Measurements from ENCODE around the gene CKM.

Gene CKM

DNA sequence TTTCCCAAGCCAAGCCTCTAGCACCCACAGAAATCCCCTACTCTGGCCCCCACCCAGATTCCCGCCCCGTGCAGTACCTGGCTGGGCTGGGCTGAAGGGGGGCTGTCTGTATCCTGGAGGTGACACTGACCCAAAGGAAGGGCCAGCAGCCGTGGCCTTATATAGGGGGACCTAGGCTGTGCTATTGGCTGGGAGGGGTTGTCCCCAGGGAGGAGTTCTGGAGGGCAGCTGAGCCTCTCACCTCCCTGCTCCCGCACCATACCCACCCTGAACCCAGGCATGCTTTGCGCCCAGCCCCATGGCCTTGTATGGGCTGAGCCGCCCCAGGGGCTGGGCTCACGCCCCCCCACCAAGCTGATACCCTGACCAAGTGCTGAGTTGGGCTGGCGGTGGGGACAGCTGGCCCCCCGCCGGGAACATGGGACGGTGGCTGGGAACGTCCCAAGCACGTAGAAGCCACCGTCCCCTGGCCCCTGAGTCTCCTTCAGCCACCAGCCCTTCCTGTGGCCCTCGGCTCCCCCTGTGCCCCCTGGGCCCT lies at the start of gene CKM:
Gene CKM (minus strand): TSS at position 132 of the 538 bp plus-strand sequence. CDS start 3,162 bp downstream, outside the sequence.
- DNase-seq, result no peak

DNA sequence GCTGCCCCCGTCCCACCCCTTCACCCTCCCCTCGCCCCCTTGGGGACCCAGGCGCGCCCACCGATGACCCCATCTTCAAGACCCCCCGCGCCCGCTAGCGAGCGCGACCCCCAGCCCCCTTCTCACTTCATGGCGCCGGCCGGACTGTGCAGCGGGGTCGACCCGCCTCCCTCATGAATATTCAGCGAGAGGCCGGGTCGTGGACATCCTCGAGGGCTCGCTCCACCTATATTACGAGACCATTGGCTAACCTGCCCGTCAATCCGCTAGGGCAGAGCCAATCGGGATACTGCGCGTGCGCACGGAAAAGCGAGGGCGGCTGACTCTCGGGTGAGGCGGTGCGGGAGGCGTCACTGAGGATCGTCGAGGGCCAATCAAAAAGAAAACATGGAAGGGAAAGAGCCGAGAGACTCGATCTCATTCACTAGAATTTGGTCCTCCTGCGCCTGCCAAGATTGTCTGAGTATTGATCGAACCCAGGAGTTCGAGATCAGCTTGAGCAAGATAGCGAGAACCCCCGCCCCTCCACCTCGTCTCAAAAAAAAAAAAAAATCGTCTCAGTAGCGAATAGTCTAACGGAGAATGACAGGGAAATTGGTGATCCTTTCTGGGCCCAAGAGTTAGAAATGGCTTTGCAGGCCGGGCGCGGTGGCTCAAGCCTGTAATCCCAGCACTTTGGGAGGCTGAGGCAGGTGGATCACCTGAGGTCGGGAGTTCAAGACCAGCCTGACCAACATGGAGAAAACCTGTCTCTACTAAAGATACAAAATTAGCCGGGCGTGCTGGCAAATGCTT lies 47.9 kb upstream of the CKM start, which contains the start of gene ERCC2:
Gene ERCC2 (minus strand): TSS at position 164 of the 795 bp plus-strand sequence. CDS start 33 bp downstream, at position 131.
- DNase-seq, result peak; percentile 100

GRCh38 chr19:45368737-45369340 lies 46.2 kb upstream of the CKM start:
- DNase-seq, result no peak

DNA sequence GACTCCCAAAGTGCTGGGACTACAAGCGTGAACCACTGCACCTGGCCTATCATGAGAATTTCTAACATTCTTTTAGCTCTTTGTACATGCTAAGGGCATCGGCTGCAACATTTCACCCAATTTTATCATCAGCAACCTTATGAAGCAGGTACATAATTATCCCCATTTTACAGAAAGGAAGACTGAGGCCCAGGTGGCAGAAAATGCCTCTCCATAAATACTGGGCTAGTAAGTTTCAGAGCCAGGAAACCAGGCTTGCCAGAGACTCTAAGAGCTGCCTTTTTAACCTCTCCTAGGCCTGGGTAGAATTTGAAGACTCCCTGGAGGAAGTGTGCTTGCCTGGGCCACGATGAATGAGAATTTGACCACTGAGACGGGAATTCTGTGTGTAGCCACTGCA lies 45.5 kb upstream of the CKM start:
- DNase-seq, result no peak

DNA sequence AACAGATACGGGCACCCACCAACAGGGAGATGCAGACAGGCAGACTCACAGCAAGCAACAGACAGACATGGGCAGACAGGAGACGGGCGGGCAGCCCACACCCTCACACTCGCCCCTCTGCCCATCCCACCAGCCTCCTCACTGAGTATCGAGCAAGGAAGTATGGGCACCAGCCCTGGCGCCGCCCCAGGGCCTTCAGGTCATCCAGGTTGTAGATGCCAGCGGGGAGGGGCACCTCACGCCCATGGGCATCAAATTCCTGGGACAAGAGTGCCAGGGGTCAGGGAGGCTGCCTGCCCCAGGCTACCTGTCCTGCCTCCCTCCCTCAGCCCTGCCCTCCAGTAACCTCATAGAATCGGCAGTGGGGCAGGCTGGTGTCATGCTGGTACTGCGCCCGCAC lies 42.0 kb upstream of the CKM start:
- DNase-seq, result no peak

DNA sequence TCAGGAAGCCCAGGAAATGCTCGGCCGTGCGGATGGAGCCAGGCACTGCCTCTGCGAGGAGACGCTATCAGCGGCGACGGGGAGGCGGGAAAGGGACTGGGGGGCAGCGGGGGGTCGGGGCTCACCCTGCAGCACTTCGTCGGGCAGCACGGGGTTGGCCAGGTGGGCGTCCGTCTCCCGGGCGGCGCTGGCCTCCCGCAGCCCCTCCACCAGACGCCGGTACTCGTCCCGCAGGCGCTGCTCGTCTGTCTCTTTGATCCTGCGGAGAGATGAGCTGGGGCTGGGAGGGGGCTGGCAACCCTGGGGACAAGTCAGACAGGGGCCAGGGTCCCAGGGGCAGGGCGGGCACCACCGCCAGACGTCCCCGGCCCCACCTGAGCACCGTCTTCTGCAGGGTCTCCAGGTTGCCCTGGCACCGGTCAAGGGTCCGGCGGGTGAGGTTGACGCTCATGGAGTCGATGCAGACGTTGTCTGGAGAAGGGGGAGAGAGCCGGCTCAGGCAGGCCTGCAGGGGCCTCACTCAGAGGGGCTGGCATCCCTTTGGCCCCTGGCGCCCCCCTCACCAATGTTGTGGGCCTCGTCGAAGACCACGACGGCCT lies 41.3 kb upstream of the CKM start:
- DNase-seq, result no peak

DNA sequence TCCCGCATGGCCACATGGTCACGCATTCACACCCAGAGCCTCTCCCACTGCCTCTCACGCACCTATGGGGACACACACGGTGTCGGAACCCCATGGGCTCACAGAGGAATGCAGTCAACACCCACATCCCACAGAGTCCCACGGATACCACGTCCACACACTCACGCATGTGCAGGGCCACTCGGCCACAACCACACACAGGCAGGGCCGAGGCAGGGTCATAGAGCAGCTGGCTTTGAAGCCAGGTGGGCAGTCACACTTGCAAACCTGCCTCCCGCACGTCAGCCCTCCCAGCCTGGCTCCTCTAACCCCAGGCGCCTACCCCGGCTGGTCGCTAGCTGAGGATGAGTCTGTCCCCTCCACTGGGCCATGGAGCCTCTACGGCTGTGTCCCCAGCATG lies 39.6 kb upstream of the CKM start:
- DNase-seq, result no peak

DNA sequence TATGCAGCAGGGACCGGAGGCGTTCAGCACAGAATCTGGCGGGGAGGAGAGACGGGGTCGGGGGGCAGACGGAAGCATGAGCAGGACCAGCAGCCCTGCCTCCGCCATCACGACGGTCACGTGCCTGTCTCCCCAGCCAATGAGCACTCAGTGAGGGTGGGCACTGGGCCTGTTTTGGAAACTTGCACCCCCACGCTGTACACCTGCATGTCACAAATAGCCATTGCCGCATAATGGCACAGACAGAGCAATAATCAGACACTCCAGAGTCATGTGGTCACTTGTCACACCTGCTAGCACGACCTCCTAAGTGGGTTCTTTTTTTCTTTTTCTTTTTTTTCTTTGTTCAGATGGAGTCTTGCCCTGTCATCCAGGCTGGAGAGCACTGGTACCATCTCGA lies 38.9 kb upstream of the CKM start:
- DNase-seq, result no peak

DNA sequence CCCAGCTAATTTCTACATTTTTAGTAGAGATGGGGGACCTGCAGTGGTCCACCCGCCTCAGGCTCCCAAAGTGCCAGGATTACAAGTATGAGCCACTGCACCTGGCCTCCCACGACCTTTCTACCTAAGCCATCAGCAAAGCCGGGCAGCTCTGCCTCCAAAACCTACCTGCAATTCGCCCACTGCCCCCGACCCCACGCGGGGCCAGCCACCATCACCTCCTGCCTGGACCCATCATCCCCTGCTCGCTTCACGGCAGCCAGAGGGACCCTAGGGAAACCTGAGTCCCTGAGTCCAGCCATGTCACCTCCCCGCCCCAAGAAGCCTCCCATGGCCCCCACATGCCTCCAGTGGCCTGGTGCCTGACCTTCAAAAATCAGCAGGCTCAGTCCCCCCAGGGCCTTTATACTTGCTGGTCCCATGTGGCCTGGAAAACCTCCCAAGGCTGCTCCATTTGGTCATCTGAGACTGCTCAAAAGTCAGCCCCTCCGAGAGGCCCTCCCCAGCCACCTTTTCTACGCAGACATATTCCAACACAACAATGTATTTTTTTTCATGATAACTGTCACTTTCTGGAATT lies 35.6 kb upstream of the CKM start:
- DNase-seq, result no peak

DNA sequence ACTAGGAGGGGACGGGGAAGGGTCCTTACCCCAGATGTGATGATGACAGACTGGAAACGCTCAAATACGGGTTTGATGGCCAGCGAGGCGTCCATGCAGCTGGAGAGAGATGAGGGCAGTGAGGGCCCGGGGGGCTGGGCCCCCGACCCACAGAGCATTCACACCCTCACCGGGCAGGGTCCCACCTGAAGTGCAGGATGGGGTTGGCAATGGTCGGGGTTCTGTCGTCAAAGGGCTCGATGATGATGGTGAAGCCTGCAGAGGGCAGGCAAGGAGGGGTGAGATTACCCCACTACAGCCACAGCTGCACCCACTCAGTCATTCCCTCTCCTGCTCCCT lies 34.7 kb upstream of the CKM start:
- DNase-seq, result no peak

DNA sequence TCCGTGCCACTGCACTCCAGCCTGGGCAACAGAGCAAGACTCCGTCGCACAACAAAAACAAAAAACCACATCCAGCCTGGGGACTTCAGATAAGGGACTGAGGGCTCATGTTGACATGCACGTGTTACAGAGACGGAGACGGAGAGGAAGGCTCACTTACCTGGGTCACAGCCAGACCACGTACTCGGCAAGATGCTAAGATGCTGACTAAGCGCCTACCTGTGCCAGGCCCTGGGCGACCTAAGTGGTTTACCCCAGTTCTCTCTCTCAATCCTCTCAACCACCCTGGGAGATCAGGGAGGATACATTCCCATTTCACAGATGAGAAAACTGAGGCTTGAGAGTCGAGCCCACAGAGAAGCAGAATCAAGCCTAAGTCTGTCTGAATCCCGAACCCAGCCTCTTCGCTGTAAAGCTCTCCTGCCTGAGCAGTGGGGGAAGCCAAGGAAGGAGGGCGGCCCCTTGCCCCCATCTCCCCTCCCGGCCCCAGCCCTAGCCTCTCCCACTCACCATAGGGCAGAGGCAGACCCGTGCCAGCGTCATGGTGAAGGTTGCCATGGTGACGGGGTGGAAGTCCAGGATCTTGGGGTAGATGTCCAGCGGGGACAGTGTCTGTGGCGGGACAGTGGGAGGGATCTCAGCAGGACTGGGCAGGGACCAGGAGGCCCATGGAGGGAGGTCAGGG lies 34.2 kb upstream of the CKM start:
- no peak for DNase-seq

- no peak for DNase-seq
Observed at GRCh38 chr19:45355910-45356309, 33.2 kb upstream of the CKM start.

DNA sequence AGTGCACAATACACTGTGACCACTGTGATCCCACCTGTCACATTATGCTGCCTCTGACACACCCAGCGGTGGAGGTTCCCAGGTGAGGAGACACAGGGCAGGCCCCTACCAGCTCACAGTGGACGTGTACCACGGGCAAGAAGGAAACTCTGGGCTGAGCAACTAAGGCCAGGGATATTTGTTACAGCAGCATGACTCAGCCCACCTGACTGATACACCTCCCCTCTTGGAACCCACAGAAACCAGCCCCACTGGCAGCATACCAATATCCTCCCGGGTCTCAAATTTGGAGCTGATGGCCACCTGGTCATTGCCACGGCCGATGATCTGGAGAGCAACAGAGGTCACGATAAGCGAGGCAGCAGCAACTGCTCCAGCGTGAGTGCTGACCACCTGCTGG lies 32.7 kb upstream of the CKM start:
- no peak for DNase-seq

GRCh38 chr19:45354241-45354842 lies 31.7 kb upstream of the CKM start:
- DNase-seq, result no peak

GRCh38 chr19:45352914-45353796 lies 30.5 kb upstream of the CKM start:
- DNase-seq, result no peak

- DNase-seq, result no peak
Observed at GRCh38 chr19:45352471-45352870, 29.8 kb upstream of the CKM start.

DNA sequence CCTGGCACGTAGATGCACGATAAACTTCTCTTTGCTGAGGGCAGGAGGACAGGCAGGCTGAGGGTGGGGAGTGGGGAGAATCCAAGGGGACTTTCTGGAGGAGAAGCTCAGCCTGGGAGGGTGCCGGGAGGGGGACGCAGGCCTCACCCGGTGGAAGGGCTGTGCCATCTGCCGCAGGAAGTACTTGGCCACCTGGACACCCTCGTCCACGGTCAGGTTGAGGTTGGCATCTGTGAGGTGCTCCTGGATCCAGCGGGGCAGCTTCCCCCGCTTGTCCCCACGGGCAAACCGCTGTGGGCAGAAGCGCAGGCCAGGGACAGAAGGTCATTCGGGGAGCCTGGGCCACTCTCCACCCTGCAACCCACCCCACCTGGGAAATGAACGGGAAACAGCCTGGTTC lies 29.4 kb upstream of the CKM start:
- DNase-seq, result no peak

DNA sequence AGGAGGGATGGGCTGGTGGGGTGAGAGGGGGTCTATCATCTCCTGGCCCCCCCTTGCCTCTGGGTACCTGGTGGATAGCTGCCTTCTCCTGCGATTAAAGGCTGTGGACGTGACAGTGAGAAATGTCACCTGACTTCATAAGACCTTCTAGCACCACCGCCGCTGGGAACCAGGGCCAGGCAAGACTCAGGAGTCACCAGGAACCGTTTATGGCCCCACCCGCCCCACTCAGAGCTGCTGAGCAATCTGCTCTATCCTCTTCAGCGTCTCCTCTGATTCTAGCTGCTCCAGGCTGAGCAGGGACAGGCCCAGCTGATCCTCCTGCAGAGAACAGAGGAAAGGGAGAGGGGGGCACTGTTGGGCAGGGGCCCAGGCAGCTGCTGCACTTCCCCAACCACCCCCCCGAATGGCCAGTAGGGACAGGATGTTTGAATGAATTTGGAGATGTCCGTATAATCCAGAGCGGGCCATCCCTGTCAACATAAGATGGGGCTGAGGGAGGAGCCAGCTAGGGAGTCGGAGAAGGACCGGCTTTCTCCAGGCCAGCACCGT lies 28.8 kb upstream of the CKM start:
- no peak for DNase-seq

- no peak for DNase-seq
Observed at GRCh38 chr19:45350477-45351058, 27.9 kb upstream of the CKM start.

DNA sequence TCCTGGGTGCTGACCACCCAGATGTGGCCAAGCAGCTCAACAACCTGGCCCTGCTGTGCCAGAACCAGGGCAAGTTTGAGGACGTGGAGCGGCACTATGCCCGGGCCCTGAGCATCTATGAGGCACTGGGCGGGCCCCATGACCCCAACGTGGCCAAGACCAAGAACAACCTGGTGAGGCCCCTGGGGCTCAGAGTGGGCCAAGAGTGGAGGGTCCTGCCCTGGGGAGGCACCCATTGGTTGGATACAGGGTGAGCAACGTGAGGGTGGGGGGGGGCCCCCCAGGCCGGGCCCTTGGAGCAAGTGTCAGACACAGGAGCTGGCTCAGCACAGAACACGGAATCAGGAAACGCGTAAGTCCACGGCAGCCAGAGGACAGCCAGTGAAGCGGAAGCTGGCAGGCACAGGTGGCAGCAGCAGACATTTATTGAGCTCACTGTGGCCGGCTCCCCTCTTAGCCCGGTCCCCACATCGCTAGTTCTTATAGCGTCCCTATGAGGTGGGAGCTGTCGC lies 26.8 kb upstream of the CKM start:
- DNase-seq, result no peak

- DNase-seq, result no peak
Observed at GRCh38 chr19:45349126-45349415, 26.4 kb upstream of the CKM start.

All from activated CD4-positive, alpha-beta T cell treated with anti-CD3 and anti-CD28 coated beads for 1 hour (primary cell).